Measurements from ENCODE around the gene CDCA3. TPM values are rescaled to one million over a fixed set of nuclear protein-coding genes. Genes with fewer than 3 reads are reported as not detected.

CDCA3 gene
- total RNA-seq, 1 experiment from 2014 or later = 61.8 TPM

- TF ChIP-seq ZNF425 (CRISPR knock-in tag; conservative IDR thresholded peaks at IDR 0.05) (no peak), AR (CRISPR knock-in tag; IDR thresholded peaks at IDR 0.05) (no peak), ESRRA (CRISPR knock-in tag; IDR thresholded peaks at IDR 0.05; ENCODE audit: borderline replicate concordance) (no peak; the same call in 1 of the 2 replicates), HMGA2 (CRISPR knock-in tag; IDR thresholded peaks at IDR 0.05) (no peak), EMX1 (CRISPR knock-in tag; IDR thresholded peaks at IDR 0.05) (no peak), IRF2 (CRISPR knock-in tag; IDR thresholded peaks at IDR 0.05; ENCODE audit: borderline replicate concordance, low read depth) (no peak), PRRX2 (CRISPR knock-in tag; IDR thresholded peaks at IDR 0.05) (no peak), GRHL2 (CRISPR knock-in tag; IDR thresholded peaks at IDR 0.05; ENCODE audit: insufficient replicate concordance, severe bottlenecking) (no peak), JAZF1 (CRISPR knock-in tag; IDR thresholded peaks at IDR 0.05) (no peak), NFE2L1 (CRISPR knock-in tag; IDR thresholded peaks at IDR 0.05) (peak; percentile 84), STAT6 (CRISPR knock-in tag; conservative IDR thresholded peaks at IDR 0.05; ENCODE audit: low read depth) (no peak), TP53 (CRISPR knock-in tag; IDR thresholded peaks at IDR 0.05) (no peak), CREB1 (CRISPR knock-in tag; IDR thresholded peaks at IDR 0.05) (no peak), ZNF423 (CRISPR knock-in tag; IDR thresholded peaks at IDR 0.05) (no peak), OVOL2 (CRISPR knock-in tag; IDR thresholded peaks at IDR 0.05; ENCODE audit: borderline replicate concordance) (no peak), FOXJ3 (CRISPR knock-in tag; IDR thresholded peaks at IDR 0.05; ENCODE audit: borderline replicate concordance) (no peak), NR1H2 (CRISPR knock-in tag; IDR thresholded peaks at IDR 0.05) (no peak), GTF2I (CRISPR knock-in tag; conservative IDR thresholded peaks at IDR 0.05) (no peak)
- TF ChIP-seq, protein P1, sequence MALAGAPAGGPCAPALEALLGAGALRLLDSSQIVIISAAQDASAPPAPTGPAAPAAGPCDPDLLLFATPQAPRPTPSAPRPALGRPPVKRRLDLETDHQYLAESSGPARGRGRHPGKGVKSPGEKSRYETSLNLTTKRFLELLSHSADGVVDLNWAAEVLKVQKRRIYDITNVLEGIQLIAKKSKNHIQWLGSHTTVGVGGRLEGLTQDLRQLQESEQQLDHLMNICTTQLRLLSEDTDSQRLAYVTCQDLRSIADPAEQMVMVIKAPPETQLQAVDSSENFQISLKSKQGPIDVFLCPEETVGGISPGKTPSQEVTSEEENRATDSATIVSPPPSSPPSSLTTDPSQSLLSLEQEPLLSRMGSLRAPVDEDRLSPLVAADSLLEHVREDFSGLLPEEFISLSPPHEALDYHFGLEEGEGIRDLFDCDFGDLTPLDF (CRISPR knock-in tag; IDR thresholded peaks at IDR 0.05) = no peak
- TF ChIP-seq, protein P2, sequence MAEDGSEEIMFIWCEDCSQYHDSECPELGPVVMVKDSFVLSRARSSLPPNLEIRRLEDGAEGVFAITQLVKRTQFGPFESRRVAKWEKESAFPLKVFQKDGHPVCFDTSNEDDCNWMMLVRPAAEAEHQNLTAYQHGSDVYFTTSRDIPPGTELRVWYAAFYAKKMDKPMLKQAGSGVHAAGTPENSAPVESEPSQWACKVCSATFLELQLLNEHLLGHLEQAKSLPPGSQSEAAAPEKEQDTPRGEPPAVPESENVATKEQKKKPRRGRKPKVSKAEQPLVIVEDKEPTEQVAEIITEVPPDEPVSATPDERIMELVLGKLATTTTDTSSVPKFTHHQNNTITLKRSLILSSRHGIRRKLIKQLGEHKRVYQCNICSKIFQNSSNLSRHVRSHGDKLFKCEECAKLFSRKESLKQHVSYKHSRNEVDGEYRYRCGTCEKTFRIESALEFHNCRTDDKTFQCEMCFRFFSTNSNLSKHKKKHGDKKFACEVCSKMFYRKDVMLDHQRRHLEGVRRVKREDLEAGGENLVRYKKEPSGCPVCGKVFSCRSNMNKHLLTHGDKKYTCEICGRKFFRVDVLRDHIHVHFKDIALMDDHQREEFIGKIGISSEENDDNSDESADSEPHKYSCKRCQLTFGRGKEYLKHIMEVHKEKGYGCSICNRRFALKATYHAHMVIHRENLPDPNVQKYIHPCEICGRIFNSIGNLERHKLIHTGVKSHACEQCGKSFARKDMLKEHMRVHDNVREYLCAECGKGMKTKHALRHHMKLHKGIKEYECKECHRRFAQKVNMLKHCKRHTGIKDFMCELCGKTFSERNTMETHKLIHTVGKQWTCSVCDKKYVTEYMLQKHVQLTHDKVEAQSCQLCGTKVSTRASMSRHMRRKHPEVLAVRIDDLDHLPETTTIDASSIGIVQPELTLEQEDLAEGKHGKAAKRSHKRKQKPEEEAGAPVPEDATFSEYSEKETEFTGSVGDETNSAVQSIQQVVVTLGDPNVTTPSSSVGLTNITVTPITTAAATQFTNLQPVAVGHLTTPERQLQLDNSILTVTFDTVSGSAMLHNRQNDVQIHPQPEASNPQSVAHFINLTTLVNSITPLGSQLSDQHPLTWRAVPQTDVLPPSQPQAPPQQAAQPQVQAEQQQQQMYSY (CRISPR knock-in tag; IDR thresholded peaks at IDR 0.05) = no peak
- TF ChIP-seq, protein P3, sequence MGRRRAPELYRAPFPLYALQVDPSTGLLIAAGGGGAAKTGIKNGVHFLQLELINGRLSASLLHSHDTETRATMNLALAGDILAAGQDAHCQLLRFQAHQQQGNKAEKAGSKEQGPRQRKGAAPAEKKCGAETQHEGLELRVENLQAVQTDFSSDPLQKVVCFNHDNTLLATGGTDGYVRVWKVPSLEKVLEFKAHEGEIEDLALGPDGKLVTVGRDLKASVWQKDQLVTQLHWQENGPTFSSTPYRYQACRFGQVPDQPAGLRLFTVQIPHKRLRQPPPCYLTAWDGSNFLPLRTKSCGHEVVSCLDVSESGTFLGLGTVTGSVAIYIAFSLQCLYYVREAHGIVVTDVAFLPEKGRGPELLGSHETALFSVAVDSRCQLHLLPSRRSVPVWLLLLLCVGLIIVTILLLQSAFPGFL (CRISPR knock-in tag; IDR thresholded peaks at IDR 0.05; ENCODE audit: borderline replicate concordance) = no peak
- TF ChIP-seq, protein P4, sequence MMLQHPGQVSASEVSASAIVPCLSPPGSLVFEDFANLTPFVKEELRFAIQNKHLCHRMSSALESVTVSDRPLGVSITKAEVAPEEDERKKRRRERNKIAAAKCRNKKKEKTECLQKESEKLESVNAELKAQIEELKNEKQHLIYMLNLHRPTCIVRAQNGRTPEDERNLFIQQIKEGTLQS (CRISPR knock-in tag; conservative IDR thresholded peaks at IDR 0.05) = no peak
- TF ChIP-seq, protein P5, sequence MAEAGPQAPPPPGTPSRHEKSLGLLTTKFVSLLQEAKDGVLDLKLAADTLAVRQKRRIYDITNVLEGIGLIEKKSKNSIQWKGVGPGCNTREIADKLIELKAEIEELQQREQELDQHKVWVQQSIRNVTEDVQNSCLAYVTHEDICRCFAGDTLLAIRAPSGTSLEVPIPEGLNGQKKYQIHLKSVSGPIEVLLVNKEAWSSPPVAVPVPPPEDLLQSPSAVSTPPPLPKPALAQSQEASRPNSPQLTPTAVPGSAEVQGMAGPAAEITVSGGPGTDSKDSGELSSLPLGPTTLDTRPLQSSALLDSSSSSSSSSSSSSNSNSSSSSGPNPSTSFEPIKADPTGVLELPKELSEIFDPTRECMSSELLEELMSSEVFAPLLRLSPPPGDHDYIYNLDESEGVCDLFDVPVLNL (CRISPR knock-in tag; IDR thresholded peaks at IDR 0.05; ENCODE audit: borderline replicate concordance, low read depth) = peak; percentile 61; the same call in 1 of the 2 replicates
These were observed 22.1 kb downstream of the CDCA3 start (continued) for GRCh38 chr12:6828781-6829535.
